ENCODE measurements around the gene ATM. TPM values are rescaled to one million over a fixed set of nuclear protein-coding genes. Genes with fewer than 3 reads are reported as not detected.

ATM gene
- total RNA-seq, 2 donors from 2014 or later = 29.3 to 29.8 TPM

DNA sequence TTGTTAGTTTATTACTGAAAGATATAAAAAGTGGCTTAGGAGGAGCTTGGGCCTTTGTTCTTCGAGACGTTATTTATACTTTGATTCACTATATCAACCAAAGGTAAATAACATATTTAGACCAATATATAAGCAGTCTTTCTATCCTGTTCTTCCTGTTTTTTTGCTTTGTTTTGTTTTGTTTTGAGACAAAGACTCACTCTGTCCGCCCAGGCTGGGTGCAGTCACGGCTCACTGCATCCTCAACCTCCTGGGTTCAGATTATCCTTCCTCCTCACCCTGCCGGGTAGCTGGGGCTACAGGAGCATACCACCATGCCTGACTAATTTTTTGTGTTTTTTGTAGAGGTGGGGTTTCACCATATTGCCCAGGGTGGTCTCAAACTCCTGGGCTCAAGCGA, 66.8 kb downstream of the ATM start:
- Histone ChIP-seq H3K4me1 (no peaks in the 10 kb centered on the region), H3K36me3 (peaks cover 32% of the 10 kb centered on the region), H3K4me3 (no peak overlapping the region), H3K9me3 (no peaks in the 10 kb centered on the region), H3K27me3 (no peaks in the 10 kb centered on the region), H3K27ac (no peak overlapping the region)
- TF ChIP-seq, protein P1, sequence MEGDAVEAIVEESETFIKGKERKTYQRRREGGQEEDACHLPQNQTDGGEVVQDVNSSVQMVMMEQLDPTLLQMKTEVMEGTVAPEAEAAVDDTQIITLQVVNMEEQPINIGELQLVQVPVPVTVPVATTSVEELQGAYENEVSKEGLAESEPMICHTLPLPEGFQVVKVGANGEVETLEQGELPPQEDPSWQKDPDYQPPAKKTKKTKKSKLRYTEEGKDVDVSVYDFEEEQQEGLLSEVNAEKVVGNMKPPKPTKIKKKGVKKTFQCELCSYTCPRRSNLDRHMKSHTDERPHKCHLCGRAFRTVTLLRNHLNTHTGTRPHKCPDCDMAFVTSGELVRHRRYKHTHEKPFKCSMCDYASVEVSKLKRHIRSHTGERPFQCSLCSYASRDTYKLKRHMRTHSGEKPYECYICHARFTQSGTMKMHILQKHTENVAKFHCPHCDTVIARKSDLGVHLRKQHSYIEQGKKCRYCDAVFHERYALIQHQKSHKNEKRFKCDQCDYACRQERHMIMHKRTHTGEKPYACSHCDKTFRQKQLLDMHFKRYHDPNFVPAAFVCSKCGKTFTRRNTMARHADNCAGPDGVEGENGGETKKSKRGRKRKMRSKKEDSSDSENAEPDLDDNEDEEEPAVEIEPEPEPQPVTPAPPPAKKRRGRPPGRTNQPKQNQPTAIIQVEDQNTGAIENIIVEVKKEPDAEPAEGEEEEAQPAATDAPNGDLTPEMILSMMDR (IDR thresholded peaks at IDR 0.05) = no peak
- DNase-seq (ENCODE audit: low spot score) = no peak

DNA sequence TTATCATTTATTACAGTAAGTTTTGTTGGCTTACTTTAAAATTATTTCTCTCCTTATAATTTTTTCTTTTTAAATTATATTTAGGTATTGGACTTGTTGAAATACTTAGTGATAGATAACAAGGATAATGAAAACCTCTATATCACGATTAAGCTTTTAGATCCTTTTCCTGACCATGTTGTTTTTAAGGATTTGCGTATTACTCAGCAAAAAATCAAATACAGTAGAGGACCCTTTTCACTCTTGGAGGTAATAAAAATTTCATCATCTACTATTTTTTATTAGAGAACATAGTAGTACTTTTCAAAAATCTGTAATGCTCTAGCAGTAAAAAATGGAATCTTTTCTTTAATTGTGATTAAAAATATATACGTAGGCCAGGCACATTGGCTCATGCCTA, 70.4 kb downstream of the ATM start:
- Histone ChIP-seq H3K36me3 (peaks cover 41% of the 10 kb centered on the region), H3K4me1 (no peaks in the 10 kb centered on the region), H3K9me3 (no peaks in the 10 kb centered on the region), H3K27ac (no peak overlapping the region), H3K27me3 (no peaks in the 10 kb centered on the region), H3K4me3 (no peak overlapping the region)
- TF ChIP-seq, protein P1 (IDR thresholded peaks at IDR 0.05) = no peak
- DNase-seq (ENCODE audit: low spot score) = no peak

DNA sequence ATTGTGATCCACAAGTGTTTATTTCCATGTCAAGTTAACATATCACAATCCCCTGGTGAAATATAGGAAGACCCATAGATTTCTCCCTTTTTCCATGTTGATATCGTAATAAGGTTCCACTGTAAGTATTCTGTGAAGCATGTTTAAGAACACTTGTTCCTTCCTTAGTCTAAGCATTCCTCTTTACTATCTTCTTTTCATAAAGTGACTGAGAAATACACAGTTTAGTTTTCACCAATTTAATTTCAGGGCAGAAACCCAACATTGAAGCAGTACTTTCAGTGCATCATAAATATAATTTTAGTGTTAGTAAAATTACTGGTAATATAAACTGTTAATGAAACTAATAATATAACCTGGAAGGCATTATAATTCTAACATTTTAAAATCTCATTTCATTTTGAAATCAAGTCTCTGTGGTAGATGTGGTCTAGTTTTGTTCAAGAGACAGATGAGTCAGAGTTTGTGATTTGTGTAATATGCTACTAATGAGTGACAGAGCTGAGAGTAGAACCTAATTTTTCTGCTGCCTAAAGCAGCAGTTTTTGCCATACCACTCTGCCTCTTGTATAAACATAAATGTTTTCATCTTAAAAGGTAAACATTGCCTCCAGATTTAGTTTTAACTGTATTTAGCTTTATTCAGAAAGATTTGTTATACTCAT, 79.4 kb downstream of the ATM start:
- no peak for DNase-seq (ENCODE audit: low spot score)
- Histone ChIP-seq H3K27me3 (no peaks in the 10 kb centered on the region), H3K4me1 (no peaks in the 10 kb centered on the region), H3K36me3 (peaks cover 44% of the 10 kb centered on the region), H3K27ac (no peak overlapping the region), H3K4me3 (no peak overlapping the region), H3K9me3 (no peaks in the 10 kb centered on the region)
- TF ChIP-seq, protein P1 (IDR thresholded peaks at IDR 0.05) = no peak

DNA sequence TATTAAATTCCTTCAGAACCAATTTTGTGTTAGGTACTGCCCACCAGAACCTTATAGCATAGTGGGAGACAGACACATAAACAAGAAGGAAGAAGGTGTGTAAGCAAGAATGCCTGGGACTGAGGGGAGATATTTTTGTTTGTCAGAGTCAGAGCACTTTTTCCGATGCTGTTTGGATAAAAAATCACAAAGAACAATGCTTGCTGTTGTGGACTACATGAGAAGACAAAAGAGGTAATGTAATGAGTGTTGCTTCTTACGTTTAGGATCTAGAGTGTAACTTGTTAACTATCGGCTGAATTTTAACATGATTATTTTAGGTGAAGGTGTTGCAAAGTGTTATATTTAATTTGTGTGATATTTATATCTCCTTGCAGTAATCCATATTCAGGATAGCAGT, 84.9 kb downstream of the ATM start:
- Histone ChIP-seq H3K4me3 (no peak overlapping the region), H3K27ac (no peak overlapping the region), H3K27me3 (no peaks in the 10 kb centered on the region), H3K9me3 (no peaks in the 10 kb centered on the region), H3K36me3 (peaks cover 45% of the 10 kb centered on the region), H3K4me1 (no peaks in the 10 kb centered on the region)
- DNase-seq (ENCODE audit: low spot score) = no peak
- TF ChIP-seq, protein P1 (IDR thresholded peaks at IDR 0.05) = no peak

DNA sequence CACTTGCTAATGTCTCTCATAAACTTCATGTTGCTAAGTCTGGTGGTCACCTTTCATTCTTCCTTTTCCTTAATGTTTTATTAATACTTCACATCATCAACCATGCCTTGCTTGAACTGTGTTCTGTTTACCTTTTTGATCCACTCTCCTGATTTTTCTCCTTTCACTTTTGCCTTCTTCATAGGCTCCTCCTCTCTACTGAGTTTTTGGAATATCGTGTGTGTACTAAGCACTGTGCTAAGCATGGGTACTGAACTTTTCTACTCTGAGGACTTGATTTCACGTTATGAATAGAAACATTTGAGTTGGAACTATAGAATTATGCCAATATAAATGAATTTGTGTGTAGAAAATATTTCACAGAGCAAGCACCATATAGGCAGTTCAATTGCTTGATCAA, 90.6 kb downstream of the ATM start:
- TF ChIP-seq, protein P1 (IDR thresholded peaks at IDR 0.05) = no peak
- Histone ChIP-seq H3K27ac (no peak overlapping the region), H3K9me3 (no peaks in the 10 kb centered on the region), H3K4me3 (no peak overlapping the region), H3K27me3 (no peaks in the 10 kb centered on the region), H3K4me1 (no peaks in the 10 kb centered on the region), H3K36me3 (peaks cover 48% of the 10 kb centered on the region)
- DNase-seq (ENCODE audit: low spot score) = no peak

DNA sequence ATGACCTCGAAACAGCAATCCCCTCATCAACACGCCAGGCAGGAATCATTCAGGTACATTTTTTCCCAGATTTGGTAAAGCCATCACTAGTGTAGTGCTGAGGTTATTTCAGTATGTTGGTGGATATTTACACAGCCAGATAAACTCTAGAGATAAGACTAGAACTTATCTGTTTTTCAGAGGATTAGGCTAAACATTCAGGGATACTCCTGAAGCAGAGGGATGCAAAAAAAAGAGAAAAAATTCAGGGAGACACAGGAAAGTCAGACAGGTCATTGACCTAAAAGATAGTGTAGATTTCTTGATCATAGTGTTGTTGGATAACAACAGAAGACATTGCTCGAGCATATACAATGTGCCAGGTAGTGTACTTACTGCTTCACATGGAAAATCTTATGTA, 93.2 kb downstream of the ATM start:
- no peaks in the 10 kb centered on the region for H3K27me3 ChIP-seq
- TF ChIP-seq, protein P1 (IDR thresholded peaks at IDR 0.05) = no peak
- no peak for DNase-seq (ENCODE audit: low spot score)
- no peak overlapping the region for H3K4me3 ChIP-seq
- no peaks in the 10 kb centered on the region for H3K4me1 ChIP-seq
- no peaks in the 10 kb centered on the region for H3K9me3 ChIP-seq
- H3K27ac ChIP-seq = no peak overlapping the region
- H3K36me3 ChIP-seq = peaks cover 64% of the 10 kb centered on the region
